ENCODE measurements around the gene DISP2. TPM values are rescaled to one million over a fixed set of nuclear protein-coding genes. Genes with fewer than 3 reads are reported as not detected.

Gene DISP2
- total RNA-seq, 1 experiment from 2014 or later: 10.0 TPM

- Histone ChIP-seq H3K4me1 (ENCODE audit: control insufficient read depth, insufficient read depth, low read length) (no peaks in the 10 kb centered on the region), H3K36me3 (ENCODE audit: control insufficient read depth, insufficient read depth, low read length) (peaks cover 15% of the 10 kb centered on the region), H3K27me3 (ENCODE audit: control insufficient read depth, insufficient read depth, low read length) (no peaks in the 10 kb centered on the region), H3K9me3 (ENCODE audit: control insufficient read depth, insufficient read depth, low read depth, low read length) (no peaks in the 10 kb centered on the region), H3K4me3 (ENCODE audit: low read depth in 2 of 2, low read length in 2 of 2) (no peak overlapping the region), H3K27ac (ENCODE audit: low read length) (no peak overlapping the region)
- in situ Hi-C loops (cut with HindIII; ENCODE audit: low pct_unique_long_range_greater_than_20kb, low sequenced_read_pairs) (no loop called here), intact Hi-C loops (cut with micrococcal nuclease; ENCODE audit: unreplicated experiment) (no loop called here)
- BruUV-seq (replicated peaks): no TSS peak
- ChIA-PET POLR2A (no interaction called here), CTCF (no interaction called here)
- TF ChIP-seq POLR2AphosphoS5 (IDR thresholded peaks at IDR 0.05; ENCODE audit: low read depth, low read length): no peak
- no peak for TF ChIP-seq REST (IDR thresholded peaks at IDR 0.05; ENCODE audit: insufficient read depth in 1 of 2, low read depth in 2 of 2, low read length in 1 of 2)
- no peak for TF ChIP-seq SIN3A (IDR thresholded peaks at IDR 0.05; ENCODE audit: borderline replicate concordance, insufficient read depth, low read depth, low read length)
- TF ChIP-seq CTCF (IDR thresholded peaks at IDR 0.05): no peak
- TF ChIP-seq TCF7L2 (IDR thresholded peaks at IDR 0.05; ENCODE audit: low read depth, low read length): no peak
- no peak for DNase-seq (ENCODE audit: low read depth, low spot score)
- no peak for ATAC-seq
These were observed 56.8 kb downstream of the DISP2 start for GRCh38 chr15:40414816-40415215.

- no peak for TF ChIP-seq SIN3A (IDR thresholded peaks at IDR 0.05; ENCODE audit: borderline replicate concordance, insufficient read depth, low read depth, low read length)
- no peak for TF ChIP-seq REST (IDR thresholded peaks at IDR 0.05; ENCODE audit: insufficient read depth in 1 of 2, low read depth in 2 of 2, low read length in 1 of 2)
- no peak for TF ChIP-seq POLR2AphosphoS5 (IDR thresholded peaks at IDR 0.05; ENCODE audit: low read depth, low read length)
- no peak for TF ChIP-seq CTCF (IDR thresholded peaks at IDR 0.05)
- TF ChIP-seq TCF7L2 (IDR thresholded peaks at IDR 0.05; ENCODE audit: low read depth, low read length): no peak
- DNase-seq (ENCODE audit: low read depth, low spot score) (no peak), ATAC-seq (no peak)
- Histone ChIP-seq H3K36me3 (ENCODE audit: control insufficient read depth, insufficient read depth, low read length) (peaks cover 13% of the 10 kb centered on the region), H3K27me3 (ENCODE audit: control insufficient read depth, insufficient read depth, low read length) (no peaks in the 10 kb centered on the region), H3K4me1 (ENCODE audit: control insufficient read depth, insufficient read depth, low read length) (peaks cover 3% of the 10 kb centered on the region), H3K9me3 (ENCODE audit: control insufficient read depth, insufficient read depth, low read depth, low read length) (no peaks in the 10 kb centered on the region), H3K4me3 (ENCODE audit: low read depth in 2 of 2, low read length in 2 of 2) (no peak overlapping the region), H3K27ac (ENCODE audit: low read length) (no peak overlapping the region)
- no TSS peak for BruUV-seq (replicated peaks)
- intact Hi-C loops (cut with micrococcal nuclease; ENCODE audit: unreplicated experiment) (no loop called here), in situ Hi-C loops (cut with HindIII; ENCODE audit: low pct_unique_long_range_greater_than_20kb, low sequenced_read_pairs) (no loop called here)
- CTCF ChIA-PET: no interaction called here
- POLR2A ChIA-PET: no interaction called here
These were observed 57.2 kb downstream of the DISP2 start for GRCh38 chr15:40415226-40415625.

Data from Panc1 (cell line).